Measurements from ENCODE around the gene LATS2.

The LATS2 gene

GRCh38 chr13:20998649-20999415 is 62.6 kb downstream of the LATS2 start:
- TF ChIP-seq GABPA (IDR thresholded peaks at IDR 0.05; ENCODE audit: low read depth): no peak
- TF ChIP-seq POLR2AphosphoS5 (IDR thresholded peaks at IDR 0.05; ENCODE audit: low read depth): no peak
- TF ChIP-seq CTCF (IDR thresholded peaks at IDR 0.05; ENCODE audit: insufficient read depth, low read length): no peak
- no peak for TF ChIP-seq REST (IDR thresholded peaks at IDR 0.05; ENCODE audit: insufficient replicate concordance, low read depth)
- no peak for TF ChIP-seq SPI1 (IDR thresholded peaks at IDR 0.05; ENCODE audit: borderline replicate concordance, low read depth)
- H3K4me3 ChIP-seq (replicated peaks; ENCODE audit: insufficient read depth, low read length): no peak overlapping the region
- no peaks in the 10 kb centered on the region for H3K27me3 ChIP-seq (ENCODE audit: insufficient read depth, poor library complexity, severe bottlenecking)
- no peak overlapping the region for H3K27ac ChIP-seq (replicated peaks)
- DNase-seq (ENCODE audit: low read depth in 1 of 2, low spot score in 1 of 2): no peak

- Histone ChIP-seq H3K27ac (replicated peaks) (no peak overlapping the region), H3K4me3 (replicated peaks; ENCODE audit: insufficient read depth, low read length) (no peak overlapping the region), H3K27me3 (ENCODE audit: insufficient read depth, poor library complexity, severe bottlenecking) (no peaks in the 10 kb centered on the region)
- TF ChIP-seq GABPA (IDR thresholded peaks at IDR 0.05; ENCODE audit: low read depth) (no peak), SPI1 (IDR thresholded peaks at IDR 0.05; ENCODE audit: borderline replicate concordance, low read depth) (no peak), POLR2AphosphoS5 (IDR thresholded peaks at IDR 0.05; ENCODE audit: low read depth) (no peak), CTCF (IDR thresholded peaks at IDR 0.05; ENCODE audit: insufficient read depth, low read length) (no peak), REST (IDR thresholded peaks at IDR 0.05; ENCODE audit: insufficient replicate concordance, low read depth) (no peak)
- no peak for DNase-seq (ENCODE audit: low read depth in 1 of 2, low spot score in 1 of 2)
These were observed 63.9 kb downstream of the LATS2 start for GRCh38 chr13:20997301-20998161.

- Histone ChIP-seq H3K27me3 (ENCODE audit: insufficient read depth, poor library complexity, severe bottlenecking) (no peaks in the 10 kb centered on the region), H3K27ac (replicated peaks) (no peak overlapping the region; the same call in 1 of the 2 replicates), H3K4me3 (replicated peaks; ENCODE audit: insufficient read depth, low read length) (no peak overlapping the region)
- TF ChIP-seq REST (IDR thresholded peaks at IDR 0.05; ENCODE audit: insufficient replicate concordance, low read depth) (no peak), SPI1 (IDR thresholded peaks at IDR 0.05; ENCODE audit: borderline replicate concordance, low read depth) (no peak), CTCF (IDR thresholded peaks at IDR 0.05; ENCODE audit: insufficient read depth, low read length) (no peak)
- no peak for DNase-seq (ENCODE audit: low read depth in 1 of 2, low spot score in 1 of 2)
These were observed 66.0 kb downstream of the LATS2 start for GRCh38 chr13:20995245-20995838.
